Tibial nerve (tissue), 4 donors: ENCODE data around the gene PSEN2.

Experiments used
- EP300 ChIP-seq, 2 donors: sonication (generic); formaldehyde crosslinking; IDR thresholded peaks; one replicate each; pipeline ENCODE4 v1.6.1; 2017; ENCODE audit warnings: antibody characterized with exemption in 2 of 2, mild to moderate bottlenecking in 1 of 2
- POLR2A ChIP-seq, 2 donors: fragments of 450-650 bp; IDR thresholded peaks; one replicate each; pipeline ENCODE4 v1.6.1; 2017; ENCODE audit warnings: antibody characterized with exemption in 2 of 2, mild to moderate bottlenecking in 2 of 2, moderate library complexity in 2 of 2
- TF ChIP-seq, protein P1 (sequence below), 5 experiments: fragments of 200-600 bp in 3 of 5; fragments of 450-650 bp in 2 of 5; sonication (generic) in 3 of 5; IDR thresholded peaks; one replicate each; pipeline ENCODE4 v1.5.1; 2016 to 2019; ENCODE audit warnings: antibody characterized with exemption in 5 of 5, mild to moderate bottlenecking in 3 of 5, moderate library complexity in 2 of 5

DNA sequence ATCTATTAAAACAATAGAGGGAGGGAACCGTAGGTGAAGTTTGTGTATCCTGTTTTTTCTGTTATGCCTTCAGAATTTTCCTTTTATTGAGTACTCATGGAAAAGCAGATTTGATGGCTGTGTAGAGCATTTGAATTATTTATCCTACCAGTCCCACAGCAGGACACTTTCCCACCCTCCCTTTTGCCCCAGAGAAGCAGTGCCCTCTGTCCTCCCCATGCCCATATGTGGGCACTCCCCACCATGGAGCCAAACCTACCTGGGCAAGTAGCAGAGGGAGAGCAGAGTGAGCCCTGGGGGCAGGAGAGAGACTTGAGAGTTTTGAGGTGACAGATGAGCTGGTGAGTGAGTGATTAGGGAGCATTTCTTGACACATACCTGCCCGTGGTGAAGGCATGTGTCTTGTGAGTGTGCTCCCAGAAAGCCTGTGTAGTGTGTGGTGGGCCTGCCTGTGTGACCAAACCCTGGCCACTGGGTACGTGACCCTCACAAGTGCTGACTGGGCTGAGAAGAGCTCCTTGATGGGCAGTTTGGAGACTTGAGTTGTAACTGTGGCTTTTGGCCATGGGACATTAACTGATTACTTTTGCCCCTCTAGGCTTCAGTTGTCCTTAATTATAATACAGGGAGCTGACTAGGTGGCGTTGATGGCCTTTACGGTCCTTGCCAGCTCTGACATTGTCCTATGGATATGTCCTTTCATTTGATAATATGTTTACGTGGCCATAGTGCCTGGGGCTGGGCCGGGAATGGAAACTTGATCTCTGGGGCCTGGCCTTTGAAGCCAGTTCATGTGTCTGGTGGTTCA is 3.6 kb downstream of the PSEN2 start:
- TF ChIP-seq, protein P1, sequence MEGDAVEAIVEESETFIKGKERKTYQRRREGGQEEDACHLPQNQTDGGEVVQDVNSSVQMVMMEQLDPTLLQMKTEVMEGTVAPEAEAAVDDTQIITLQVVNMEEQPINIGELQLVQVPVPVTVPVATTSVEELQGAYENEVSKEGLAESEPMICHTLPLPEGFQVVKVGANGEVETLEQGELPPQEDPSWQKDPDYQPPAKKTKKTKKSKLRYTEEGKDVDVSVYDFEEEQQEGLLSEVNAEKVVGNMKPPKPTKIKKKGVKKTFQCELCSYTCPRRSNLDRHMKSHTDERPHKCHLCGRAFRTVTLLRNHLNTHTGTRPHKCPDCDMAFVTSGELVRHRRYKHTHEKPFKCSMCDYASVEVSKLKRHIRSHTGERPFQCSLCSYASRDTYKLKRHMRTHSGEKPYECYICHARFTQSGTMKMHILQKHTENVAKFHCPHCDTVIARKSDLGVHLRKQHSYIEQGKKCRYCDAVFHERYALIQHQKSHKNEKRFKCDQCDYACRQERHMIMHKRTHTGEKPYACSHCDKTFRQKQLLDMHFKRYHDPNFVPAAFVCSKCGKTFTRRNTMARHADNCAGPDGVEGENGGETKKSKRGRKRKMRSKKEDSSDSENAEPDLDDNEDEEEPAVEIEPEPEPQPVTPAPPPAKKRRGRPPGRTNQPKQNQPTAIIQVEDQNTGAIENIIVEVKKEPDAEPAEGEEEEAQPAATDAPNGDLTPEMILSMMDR (IDR thresholded peaks at IDR 0.05): no peak
- no peak for TF ChIP-seq POLR2A (IDR thresholded peaks at IDR 0.05)
- TF ChIP-seq EP300 (IDR thresholded peaks at IDR 0.05): no peak
